BLaER1 (cell line): Measurements from ENCODE around the gene CCR1.
A peak's percentile ranks its signal among the peaks of the same experiment; 100 is the strongest.

Source experiments
- H3K27ac ChIP-seq: shearing (Covaris generic); formaldehyde crosslinking; 2 replicates; pipeline ENCODE4 v1.8.1; 2022
- H3K27me3 ChIP-seq: shearing (Covaris generic); formaldehyde crosslinking; 2 replicates; pipeline ENCODE4 v1.8.1; 2022
- H3K36me3 ChIP-seq: shearing (Covaris generic); formaldehyde crosslinking; 2 replicates; pipeline ENCODE4 v1.8.1; 2022
- H3K4me1 ChIP-seq: shearing (Covaris generic); formaldehyde crosslinking; 2 replicates; pipeline ENCODE4 v1.8.1; 2022
- H3K4me2 ChIP-seq: shearing (Covaris generic); formaldehyde crosslinking; 2 replicates; pipeline ENCODE4 v1.8.1; 2022
- H3K4me3 ChIP-seq: shearing (Covaris generic); formaldehyde crosslinking; 2 replicates; pipeline ENCODE4 v1.8.1; 2022
- H3K9ac ChIP-seq: shearing (Covaris generic); formaldehyde crosslinking; 2 replicates; pipeline ENCODE4 v1.8.1; 2022
- H3K9me3 ChIP-seq: shearing (Covaris generic); formaldehyde crosslinking; 2 replicates; pipeline ENCODE4 v1.8.1; 2022
- H4K20me1 ChIP-seq: shearing (Covaris generic); formaldehyde crosslinking; 2 replicates; pipeline ENCODE4 v1.8.1; 2022
- Cebpa-rat ChIP-seq: shearing (Covaris generic); IDR thresholded peaks from 2 replicates; pipeline ENCODE4 v1.8.1; 2022

Gene CCR1

DNA sequence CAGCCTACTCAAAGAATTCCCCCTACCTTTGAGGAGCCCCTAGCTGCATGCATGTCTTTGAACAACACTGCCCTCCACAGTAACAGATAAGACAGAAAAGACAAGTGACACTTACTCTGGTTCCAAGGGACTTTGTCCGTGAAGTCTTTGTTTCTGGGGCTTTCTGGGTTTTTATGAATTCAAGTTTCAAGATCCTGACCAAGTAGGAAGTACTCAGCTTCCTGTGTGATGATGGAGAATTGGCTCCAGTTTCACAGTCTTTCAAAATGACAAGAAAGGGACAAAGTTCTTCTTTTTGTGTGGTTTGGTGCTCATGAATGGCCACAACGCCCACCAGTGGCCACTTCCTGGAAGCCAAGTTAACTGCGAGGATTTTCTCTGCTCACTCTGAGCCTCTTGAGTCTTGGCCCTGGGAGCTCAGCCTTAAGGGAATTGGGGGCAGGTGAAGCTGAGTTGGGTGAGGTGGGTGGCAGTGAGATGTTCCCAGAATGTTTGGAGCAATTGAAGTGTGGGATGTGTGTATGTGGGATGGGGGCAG, at the start of gene CCR1:
CCR1 (minus strand) TSS at position 147 of the 538 bp plus-strand sequence. CDS start 4,000 bp downstream, outside the sequence.
- Histone ChIP-seq H3K27me3 (no peaks in the 10 kb centered on the region), H3K4me1 (peaks cover 21% of the 10 kb centered on the region), H3K4me2 (peak within 1 kb of the TSS; percentile 42), H3K9ac (no peak within 1 kb of the TSS; the same call in 1 of the 2 replicates), H3K36me3 (no peaks in the 10 kb centered on the region), H4K20me1 (no peaks in the 10 kb centered on the region), H3K4me3 (no peak within 1 kb of the TSS), H3K27ac (peak within 1 kb of the TSS; percentile 6; the same call in 1 of the 2 replicates), H3K9me3 (no peaks in the 10 kb centered on the region; the same call in 1 of the 2 replicates)
- no peak for TF ChIP-seq Cebpa-rat

DNA sequence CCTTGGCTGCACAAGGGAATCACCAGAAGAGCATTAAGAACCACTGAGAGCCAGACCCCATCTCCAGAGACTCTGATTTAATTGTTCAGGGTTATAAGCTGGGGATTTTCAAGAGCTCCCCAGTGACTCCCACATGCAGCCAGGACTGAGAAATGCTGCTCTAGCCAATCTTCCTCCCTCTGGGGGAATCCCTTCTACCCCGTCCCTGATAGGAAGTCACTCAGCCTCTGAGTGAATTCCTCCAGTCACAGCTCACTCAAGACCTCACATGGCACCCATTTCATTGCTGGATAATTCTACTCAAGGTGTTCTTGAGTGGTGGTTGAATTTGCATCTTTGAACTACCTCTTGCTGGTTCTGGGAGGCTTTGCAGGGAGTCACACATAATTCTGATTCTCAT, 44.9 kb upstream of the CCR1 start:
- Histone ChIP-seq H3K9ac (no peak overlapping the region), H3K4me1 (no peaks in the 10 kb centered on the region), H3K4me3 (no peak overlapping the region), H3K27me3 (no peaks in the 10 kb centered on the region), H3K9me3 (no peaks in the 10 kb centered on the region), H3K36me3 (no peaks in the 10 kb centered on the region), H3K27ac (no peak overlapping the region), H4K20me1 (no peaks in the 10 kb centered on the region), H3K4me2 (no peak overlapping the region)
- no peak for TF ChIP-seq Cebpa-rat

DNA sequence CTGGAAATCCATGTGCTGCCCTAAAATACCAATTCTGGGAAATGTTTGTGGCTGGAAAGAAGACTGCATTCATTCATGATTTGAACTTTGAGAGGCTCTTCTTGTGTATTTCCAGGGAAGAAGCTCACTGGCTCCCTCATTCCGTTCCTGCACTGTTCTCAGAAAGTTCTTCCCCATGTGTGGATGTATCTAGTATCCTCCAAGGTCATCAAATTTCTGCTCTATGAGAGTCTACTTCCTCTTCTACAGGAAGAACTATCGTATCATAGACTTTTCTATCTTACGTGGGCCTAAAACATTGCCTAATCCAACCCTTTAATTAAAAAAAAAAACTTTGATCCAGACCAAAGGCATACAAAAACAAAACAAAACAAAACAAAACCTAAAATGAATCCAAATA, 37.0 kb upstream of the CCR1 start:
- no peaks in the 10 kb centered on the region for H3K9me3 ChIP-seq
- no peak overlapping the region for H3K9ac ChIP-seq
- H3K4me2 ChIP-seq = no peak overlapping the region
- H3K36me3 ChIP-seq = no peaks in the 10 kb centered on the region
- H3K27me3 ChIP-seq = no peaks in the 10 kb centered on the region
- H3K4me1 ChIP-seq = no peaks in the 10 kb centered on the region
- TF ChIP-seq Cebpa-rat = no peak
- no peaks in the 10 kb centered on the region for H4K20me1 ChIP-seq
- H3K4me3 ChIP-seq = no peak overlapping the region
- no peak overlapping the region for H3K27ac ChIP-seq

DNA sequence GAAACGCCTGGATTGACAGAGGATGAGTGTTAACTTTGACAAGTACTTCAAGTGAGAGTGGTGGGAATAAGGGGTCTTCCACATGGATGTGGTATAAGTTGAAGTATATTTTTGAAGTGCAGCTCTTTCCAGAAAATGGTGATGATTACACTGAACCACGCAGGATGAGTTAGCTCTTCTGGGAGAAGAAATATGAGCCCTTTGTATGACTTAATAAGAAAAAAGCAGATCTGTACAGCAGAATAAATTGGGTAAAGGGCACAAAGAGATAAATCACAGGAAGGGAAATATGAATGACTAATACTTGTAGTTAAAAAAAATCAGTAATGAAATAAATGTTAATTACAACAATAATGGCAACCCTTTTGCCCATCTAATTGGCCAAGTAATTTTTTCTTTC, 35.4 kb upstream of the CCR1 start:
- no peak for TF ChIP-seq Cebpa-rat
- no peaks in the 10 kb centered on the region for H3K9me3 ChIP-seq
- no peaks in the 10 kb centered on the region for H3K36me3 ChIP-seq
- no peak overlapping the region for H3K4me3 ChIP-seq
- no peaks in the 10 kb centered on the region for H4K20me1 ChIP-seq
- H3K4me1 ChIP-seq = no peaks in the 10 kb centered on the region
- H3K27ac ChIP-seq = no peak overlapping the region
- no peak overlapping the region for H3K9ac ChIP-seq
- H3K27me3 ChIP-seq = no peaks in the 10 kb centered on the region
- no peak overlapping the region for H3K4me2 ChIP-seq

DNA sequence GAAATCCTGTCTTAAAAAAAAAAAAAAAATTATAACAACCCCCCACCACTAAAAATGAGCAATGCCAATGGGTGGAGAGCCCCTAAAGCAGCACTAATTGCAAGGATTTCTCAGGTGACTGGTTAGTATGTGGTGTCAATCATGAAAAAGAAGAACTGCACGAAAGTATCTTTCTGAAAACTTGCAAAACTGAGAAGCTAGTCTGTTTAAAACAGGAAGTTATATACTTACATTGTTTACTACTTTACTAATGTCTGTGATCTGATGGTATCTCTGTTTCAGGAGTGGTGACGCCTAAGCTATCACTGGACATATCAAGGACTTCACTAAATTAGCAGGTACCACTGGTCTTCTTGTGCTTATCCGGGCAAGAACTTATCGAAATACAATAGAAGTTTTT, 34.0 kb upstream of the CCR1 start, which contains the start of gene CCR3:
CCR3 (plus strand) TSS at position 341 of the 400 bp plus-strand sequence. CDS start 22,699 bp downstream, outside the sequence.
- no peaks in the 10 kb centered on the region for H3K9me3 ChIP-seq
- H3K4me1 ChIP-seq = no peaks in the 10 kb centered on the region
- H3K27me3 ChIP-seq = no peaks in the 10 kb centered on the region
- H3K4me2 ChIP-seq = no peak within 1 kb of the TSS
- H4K20me1 ChIP-seq = no peaks in the 10 kb centered on the region
- no peak within 1 kb of the TSS for H3K27ac ChIP-seq
- no peak within 1 kb of the TSS for H3K4me3 ChIP-seq
- H3K36me3 ChIP-seq = no peaks in the 10 kb centered on the region
- H3K9ac ChIP-seq = no peak within 1 kb of the TSS
- no peak for TF ChIP-seq Cebpa-rat

DNA sequence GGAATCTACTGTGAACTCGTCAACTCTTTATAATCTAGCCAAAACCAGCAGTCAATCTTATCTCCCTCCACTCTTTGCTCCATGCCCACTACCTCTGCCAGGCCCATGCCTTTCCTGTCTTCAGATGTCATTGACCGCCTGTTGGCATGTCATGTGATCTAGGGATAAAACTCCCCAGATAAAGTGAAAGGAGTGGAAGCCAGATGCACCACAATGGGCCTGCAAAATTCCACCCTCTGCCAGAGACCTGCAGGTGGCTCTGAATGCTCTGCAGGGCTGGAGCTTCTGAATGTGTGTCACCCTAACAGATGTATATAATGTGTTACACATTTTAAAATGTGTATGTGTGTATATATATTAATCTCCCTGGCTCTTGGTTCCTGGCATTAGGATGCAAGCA, 31.8 kb upstream of the CCR1 start:
- Histone ChIP-seq H4K20me1 (no peaks in the 10 kb centered on the region), H3K9ac (no peak overlapping the region), H3K27ac (no peak overlapping the region), H3K4me3 (no peak overlapping the region), H3K27me3 (no peaks in the 10 kb centered on the region), H3K36me3 (no peaks in the 10 kb centered on the region), H3K9me3 (no peaks in the 10 kb centered on the region), H3K4me1 (peaks cover 7% of the 10 kb centered on the region), H3K4me2 (no peak overlapping the region)
- TF ChIP-seq Cebpa-rat = no peak

DNA sequence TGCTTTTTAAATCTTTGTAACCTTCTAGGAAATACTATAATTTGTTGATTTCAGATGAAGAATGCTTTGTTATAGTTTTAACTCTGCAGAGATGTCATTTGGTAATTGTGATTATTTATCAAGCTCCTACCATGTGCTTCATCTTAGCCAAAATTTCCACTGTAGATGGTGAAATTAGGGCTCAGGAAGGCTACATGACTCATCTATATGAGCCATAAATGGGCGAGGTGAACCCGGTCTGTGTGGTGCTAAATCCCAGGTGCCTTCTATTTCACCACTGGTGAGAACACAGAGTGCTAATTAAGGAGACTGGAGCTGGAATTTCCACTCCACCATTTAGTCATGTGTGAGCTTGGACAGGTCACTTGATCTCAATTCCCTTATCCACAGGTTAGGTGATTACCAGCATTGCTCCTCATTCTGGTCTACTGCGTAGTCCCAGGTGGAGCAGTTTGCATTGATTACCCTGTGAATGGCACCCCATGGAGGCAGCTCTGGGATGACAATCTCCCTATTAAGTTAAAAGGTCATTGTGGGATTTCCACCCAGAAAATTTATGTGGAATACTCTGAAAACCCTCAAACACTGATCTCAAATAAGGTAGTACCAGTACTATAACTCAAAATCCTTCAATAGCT, 31.3 kb upstream of the CCR1 start:
- H3K4me3 ChIP-seq = no peak overlapping the region
- H3K36me3 ChIP-seq = no peaks in the 10 kb centered on the region
- no peaks in the 10 kb centered on the region for H3K27me3 ChIP-seq
- peaks cover 7% of the 10 kb centered on the region for H3K4me1 ChIP-seq
- TF ChIP-seq Cebpa-rat = no peak
- no peaks in the 10 kb centered on the region for H3K9me3 ChIP-seq
- no peak overlapping the region for H3K4me2 ChIP-seq
- no peak overlapping the region for H3K9ac ChIP-seq
- H3K27ac ChIP-seq = no peak overlapping the region
- H4K20me1 ChIP-seq = no peaks in the 10 kb centered on the region

DNA sequence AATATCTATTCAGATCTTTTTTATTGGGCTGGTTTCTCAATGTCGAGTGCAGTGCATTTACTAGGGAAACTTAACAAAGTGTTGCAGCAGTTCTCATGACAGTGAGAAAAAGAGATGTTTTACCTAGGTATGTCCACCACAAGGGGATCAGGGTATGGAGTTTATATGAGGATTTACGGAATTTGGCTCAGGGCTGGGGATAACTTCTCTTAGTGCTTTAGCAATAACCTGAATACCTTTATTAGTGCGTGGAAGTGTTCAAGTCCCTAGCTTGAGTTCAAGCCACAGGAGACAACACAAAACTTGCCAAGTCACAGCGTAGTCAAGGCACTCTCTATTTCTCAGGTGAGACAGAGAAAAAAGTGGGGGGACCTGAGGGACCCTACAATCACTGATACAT, 30.3 kb upstream of the CCR1 start:
- no peak overlapping the region for H3K4me2 ChIP-seq
- no peak for TF ChIP-seq Cebpa-rat
- no peak overlapping the region for H3K4me3 ChIP-seq
- no peaks in the 10 kb centered on the region for H4K20me1 ChIP-seq
- H3K9me3 ChIP-seq = no peaks in the 10 kb centered on the region
- H3K9ac ChIP-seq = no peak overlapping the region
- no peak overlapping the region for H3K27ac ChIP-seq
- H3K4me1 ChIP-seq = peaks cover 7% of the 10 kb centered on the region
- no peaks in the 10 kb centered on the region for H3K27me3 ChIP-seq
- H3K36me3 ChIP-seq = no peaks in the 10 kb centered on the region

DNA sequence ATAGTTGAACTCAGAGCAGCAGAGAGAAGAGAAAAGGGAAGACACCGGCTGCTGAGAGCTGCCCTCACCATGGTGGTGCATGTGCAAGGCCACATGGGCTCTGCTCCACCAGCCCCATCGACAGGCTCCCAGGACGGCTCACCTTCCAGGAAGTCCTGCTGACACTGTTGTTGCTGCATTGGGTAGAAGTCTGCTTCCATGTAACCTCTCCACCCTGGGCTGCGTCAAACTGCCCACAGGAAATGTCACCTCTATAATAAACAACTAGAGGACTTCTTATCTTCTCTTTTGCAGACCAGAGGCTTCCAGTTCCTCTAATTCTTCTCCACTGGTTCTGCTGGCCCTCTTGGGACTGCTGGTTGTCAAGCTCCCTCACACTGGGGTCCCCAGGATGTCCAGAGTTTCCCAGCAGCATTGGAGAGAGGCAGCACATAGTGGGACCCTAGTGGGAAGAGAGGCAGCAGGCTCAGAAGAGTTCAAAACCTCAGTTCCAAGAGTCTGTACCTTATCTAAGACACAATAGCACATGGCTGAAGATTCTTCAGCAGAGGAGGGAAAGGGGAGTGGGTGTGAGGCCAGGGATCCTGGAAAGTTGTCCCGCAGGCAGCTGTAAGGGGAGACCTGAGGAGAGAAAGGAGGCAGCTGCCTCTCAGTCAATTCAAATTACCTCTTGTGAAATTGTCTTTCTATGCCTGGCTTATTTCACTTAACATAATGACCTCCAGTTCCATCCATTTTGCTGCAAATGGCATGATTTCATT, 28.4 kb upstream of the CCR1 start:
- no peak overlapping the region for H3K27ac ChIP-seq
- no peak overlapping the region for H3K4me3 ChIP-seq
- H3K4me1 ChIP-seq = peaks cover 7% of the 10 kb centered on the region
- H3K4me2 ChIP-seq = peak overlapping the region; percentile 36
- no peaks in the 10 kb centered on the region for H3K9me3 ChIP-seq
- no peak for TF ChIP-seq Cebpa-rat
- no peak overlapping the region for H3K9ac ChIP-seq
- no peaks in the 10 kb centered on the region for H3K36me3 ChIP-seq
- H3K27me3 ChIP-seq = no peaks in the 10 kb centered on the region
- H4K20me1 ChIP-seq = no peaks in the 10 kb centered on the region

DNA sequence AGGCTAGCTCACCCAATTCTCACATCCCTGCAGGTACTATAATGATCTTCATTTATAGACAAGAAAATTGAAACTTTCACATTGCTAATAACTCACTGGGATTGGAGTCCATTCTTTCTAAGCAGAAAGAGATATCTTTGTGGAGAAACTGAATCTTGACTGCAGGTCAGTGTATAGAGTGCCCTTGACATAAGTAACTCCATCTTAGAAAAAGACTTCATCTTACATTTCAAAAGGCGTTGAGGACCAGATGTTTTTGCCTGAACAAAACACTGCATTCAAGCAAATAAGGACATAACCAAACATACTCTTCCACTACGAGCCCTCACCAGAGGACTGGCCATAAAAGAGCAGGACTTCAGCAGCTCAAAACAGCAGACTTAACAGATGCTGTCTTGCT, 27.3 kb upstream of the CCR1 start:
- H3K9ac ChIP-seq = no peak overlapping the region
- H3K4me3 ChIP-seq = no peak overlapping the region
- H3K4me1 ChIP-seq = peaks cover 7% of the 10 kb centered on the region
- H3K9me3 ChIP-seq = no peaks in the 10 kb centered on the region
- no peaks in the 10 kb centered on the region for H4K20me1 ChIP-seq
- no peaks in the 10 kb centered on the region for H3K36me3 ChIP-seq
- TF ChIP-seq Cebpa-rat = no peak
- H3K27ac ChIP-seq = no peak overlapping the region
- no peak overlapping the region for H3K4me2 ChIP-seq
- H3K27me3 ChIP-seq = no peaks in the 10 kb centered on the region
